Pulmonary artery endothelial cell (primary cell): Measurements from ENCODE around the gene ITPK1. TPM values are rescaled to one million over a fixed set of nuclear protein-coding genes. Genes with fewer than 3 reads are reported as not detected.

Experiments used
- DNase-seq: peaks from one replicate; pipeline ENCODE4 v3.0.0-alpha.2; 2011; ENCODE audit warnings: low read depth, low spot score
- total RNA-seq: library from RNA; depleted of rRNA; stranded (reverse); fragments of >200 nt; gene quantifications from 2 replicates; pipeline ENCODE4 v1.2.3, GENCODE V29; 2014

ITPK1 gene
- total RNA-seq, 1 donor from 2014 or later: 28.1 TPM

DNA sequence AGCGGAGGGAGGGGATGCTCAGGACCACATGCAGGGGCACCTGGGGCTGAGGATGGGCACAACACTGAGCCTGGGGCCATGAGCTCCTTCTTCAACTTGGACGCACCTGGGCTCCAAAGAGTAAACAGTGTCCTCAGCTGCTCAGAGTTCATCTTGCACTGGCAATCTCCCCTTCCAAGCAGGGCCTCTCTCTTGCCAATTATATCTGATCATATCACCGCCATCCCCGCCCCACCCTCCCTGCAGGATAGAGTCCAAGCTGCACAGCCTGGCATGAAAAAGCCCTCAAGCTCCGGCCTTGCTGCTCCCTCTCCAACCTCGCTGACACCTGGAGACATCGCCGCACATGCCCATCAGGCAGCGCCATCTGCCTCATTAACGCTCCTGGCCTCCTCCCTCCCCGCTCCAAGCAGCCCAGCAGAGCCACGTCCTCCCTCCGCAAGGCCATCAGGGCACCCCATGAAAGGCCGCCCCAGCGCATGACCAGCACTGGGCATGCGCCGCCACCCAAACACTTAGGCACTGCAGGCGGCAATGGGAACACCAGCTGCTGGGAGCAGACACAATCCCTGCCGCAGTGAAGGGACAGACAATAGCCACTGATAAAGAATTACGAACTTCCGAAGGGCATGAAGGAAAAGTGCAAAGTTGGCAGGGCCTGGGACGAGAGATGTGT is 103.9 kb downstream of the ITPK1 start:
- DNase-seq: no peak

GRCh38 chr14:93011141-93011529 is 104.6 kb downstream of the ITPK1 start:
- DNase-seq: no peak

DNA sequence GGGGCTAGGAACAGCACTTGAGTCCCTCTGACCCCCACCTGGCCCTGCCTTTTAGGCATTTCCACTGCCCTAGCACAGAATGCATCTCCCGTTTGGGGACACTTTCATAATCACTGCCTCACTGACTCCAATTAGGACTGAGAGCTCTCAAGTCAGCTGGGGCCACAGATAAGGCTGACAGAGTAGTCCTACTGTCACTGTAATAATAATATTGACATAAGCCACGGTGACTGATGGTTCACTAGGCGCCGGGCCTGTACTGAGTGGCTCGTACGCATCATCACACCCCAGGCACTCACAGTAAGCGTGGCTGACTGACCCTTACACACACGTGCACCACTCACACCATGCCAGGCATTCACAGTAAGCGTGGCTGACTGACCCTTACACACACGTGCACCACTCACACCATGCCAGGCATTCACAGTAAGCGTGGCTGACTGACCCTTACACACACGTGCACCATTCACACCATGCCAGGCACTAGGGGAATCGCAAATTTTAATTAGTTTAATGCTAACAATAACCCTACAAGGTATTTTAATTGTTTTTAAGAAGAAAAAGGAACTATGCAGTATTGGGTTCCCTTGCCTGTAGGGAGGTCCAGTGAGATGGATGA is 105.1 kb downstream of the ITPK1 start:
- DNase-seq: no peak

- DNase-seq: no peak
Measured at GRCh38 chr14:93010130-93010499, 105.6 kb downstream of the ITPK1 start.

DNA sequence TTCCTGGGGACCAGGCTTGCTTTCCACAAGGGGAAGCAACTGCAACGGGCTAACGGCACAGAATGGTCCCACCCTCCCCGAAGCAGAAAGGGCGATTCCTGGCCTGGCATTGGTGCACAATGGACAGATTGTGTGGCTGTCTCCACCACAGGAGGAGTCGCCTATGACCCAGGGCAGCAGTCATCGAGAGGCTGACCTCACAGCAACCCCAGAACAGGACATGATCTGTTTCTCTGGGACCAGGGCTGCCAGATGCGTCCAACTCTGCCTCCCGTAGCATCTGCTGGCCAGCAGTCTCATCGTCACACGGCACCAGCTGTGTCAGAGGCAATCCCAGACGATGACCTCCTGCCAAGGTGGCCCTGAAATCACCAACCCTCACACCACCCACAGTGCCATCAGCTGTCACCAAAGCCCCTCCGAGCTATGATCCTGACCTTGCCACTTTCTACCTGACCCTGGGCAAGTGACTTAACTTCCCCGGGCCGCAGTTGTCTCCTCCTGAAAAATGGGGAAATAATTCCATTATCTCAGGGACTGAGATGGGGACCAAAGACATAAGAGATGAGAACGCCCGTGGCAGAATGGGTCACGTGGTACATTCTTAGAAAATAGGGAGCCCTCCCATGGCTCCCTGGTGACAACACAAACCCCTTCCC is 106.1 kb downstream of the ITPK1 start:
- no peak for DNase-seq

GRCh38 chr14:93008381-93008780 is 107.3 kb downstream of the ITPK1 start:
- no peak for DNase-seq

GRCh38 chr14:93007225-93007997 is 108.3 kb downstream of the ITPK1 start:
- no peak for DNase-seq

GRCh38 chr14:93006567-93007051 is 109.1 kb downstream of the ITPK1 start:
- DNase-seq: no peak

- no peak for DNase-seq
Measured at GRCh38 chr14:93005838-93006237, 109.9 kb downstream of the ITPK1 start.

DNA sequence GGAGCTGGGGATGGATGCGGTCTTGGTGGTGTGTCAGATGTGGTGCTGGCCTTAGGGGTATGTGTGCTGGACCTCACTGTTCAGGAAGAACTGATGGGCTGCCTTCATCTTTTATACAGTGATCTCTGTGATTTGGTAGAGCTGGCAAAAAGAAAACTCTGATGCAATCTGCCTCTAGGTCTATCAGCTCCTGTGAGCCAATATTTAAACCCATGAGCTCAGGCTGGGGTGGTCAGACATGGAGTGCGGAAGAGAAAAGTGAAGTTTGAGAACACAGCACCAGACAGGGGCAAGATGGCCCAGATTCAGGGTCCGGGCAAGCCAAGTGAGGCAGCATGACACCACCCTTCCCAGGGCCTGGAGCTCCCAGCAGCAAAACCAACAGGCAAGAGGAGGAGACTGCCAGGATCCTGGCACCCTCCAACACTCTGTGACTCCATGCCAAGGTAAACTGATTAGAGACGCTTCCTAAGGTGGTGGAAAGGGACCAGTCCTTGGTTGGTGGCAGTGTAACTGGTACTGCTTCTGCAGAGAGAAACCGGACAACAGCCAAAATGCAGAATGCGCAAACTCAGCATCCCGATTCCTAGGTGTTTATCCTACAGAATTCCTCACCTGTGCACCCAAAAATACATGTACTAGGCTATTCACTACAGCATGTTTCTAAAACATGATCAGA is 110.5 kb downstream of the ITPK1 start:
- no peak for DNase-seq

GRCh38 chr14:93004699-93005082 is 111.0 kb downstream of the ITPK1 start:
- no peak for DNase-seq

- DNase-seq: no peak
Measured at GRCh38 chr14:93003945-93004698, 111.6 kb downstream of the ITPK1 start.

GRCh38 chr14:93002851-93003298 is 112.8 kb downstream of the ITPK1 start:
- DNase-seq: no peak

- no peak for DNase-seq
Measured at GRCh38 chr14:93002049-93002448, 113.7 kb downstream of the ITPK1 start.

GRCh38 chr14:92998946-92999345 is 116.8 kb downstream of the ITPK1 start:
- DNase-seq: no peak

DNA sequence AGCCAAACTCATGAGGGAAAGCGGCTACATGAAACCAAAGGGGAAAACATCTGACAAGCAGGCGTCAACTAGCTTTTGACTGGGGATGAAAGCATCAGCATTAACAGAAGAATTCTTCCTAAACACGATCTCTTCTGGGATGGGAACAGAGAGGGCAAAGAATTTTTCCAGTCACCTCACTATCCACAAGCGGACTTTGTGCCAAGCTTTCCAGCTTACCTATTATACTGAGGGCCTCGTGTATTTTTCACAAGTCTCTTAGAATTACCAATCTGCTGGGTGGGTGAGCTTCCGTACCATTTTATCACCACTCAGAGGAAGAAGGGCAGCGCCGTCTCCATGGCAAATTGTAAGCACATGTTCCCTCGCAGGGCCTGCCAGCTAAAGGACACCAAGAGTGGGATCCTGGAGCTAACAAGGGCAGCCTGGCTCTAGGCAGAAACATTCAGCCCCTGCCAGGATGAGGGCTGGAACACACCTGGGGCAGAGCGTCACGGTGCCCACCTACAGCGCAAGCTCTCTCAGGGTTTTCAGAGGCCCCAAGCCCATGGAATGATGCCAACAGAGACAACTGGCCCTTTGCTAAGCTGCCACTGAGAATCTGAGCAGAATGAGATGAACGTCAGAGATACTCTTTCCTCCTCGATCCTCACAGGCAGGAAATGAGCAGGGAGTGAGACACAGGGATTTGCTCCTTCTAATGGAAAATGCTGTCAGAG is 118.2 kb downstream of the ITPK1 start:
- DNase-seq: no peak

DNA sequence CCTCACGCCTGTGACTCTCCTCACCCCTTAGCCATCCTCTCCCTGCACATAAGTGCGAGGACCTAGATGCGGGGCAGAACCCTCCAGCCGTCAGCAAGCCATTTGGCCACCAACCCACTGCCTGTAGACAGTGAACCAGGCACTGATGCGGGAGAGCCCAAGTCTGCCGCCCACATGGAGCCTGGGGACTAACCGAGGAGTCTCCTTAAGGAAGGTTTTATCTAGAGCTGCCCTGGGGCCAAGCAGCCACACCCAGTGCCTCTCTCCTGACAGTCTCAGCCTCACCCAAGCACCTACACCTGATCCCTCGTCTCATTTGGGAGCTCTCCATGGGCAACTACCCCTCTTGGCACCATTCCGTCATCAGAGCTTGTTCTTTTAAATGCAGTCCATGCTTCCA is 120.1 kb downstream of the ITPK1 start:
- DNase-seq: no peak

- no peak for DNase-seq
Measured at GRCh38 chr14:92994942-92995341, 120.8 kb downstream of the ITPK1 start.

GRCh38 chr14:92994131-92994676 is 121.5 kb downstream of the ITPK1 start:
- no peak for DNase-seq

DNA sequence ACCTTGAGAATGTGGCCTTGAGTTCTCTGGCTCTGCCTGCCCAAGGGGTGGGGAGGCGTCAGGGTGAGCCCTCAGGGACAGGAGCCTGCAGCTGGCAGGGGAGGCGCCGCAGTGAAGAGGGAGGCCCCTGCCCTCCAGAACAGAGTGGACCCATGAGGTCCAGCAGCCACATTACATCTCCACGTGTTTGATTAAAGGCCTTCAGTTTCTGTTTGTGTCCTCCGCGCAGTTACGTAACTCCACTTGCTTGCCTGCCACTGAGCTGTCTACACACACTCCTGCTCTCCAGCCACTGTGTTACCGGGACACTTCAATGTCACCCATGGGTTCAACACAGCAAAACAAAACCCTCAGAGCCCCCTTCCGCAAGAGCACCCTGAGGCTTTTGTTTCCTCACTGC is 122.4 kb downstream of the ITPK1 start:
- no peak for DNase-seq
